HG02852 (cell line): ENCODE measurements around the gene MBOAT7.

ENCODE experiments used
- ATAC-seq: cut with Tn5 transposase; IDR thresholded peaks from one replicate; pipeline ENCODE4 v1.9.1; 2021; ENCODE audit warnings: mild to moderate bottlenecking, moderate library complexity; ENCODE audit not compliant: unreplicated experiment

Gene MBOAT7

GRCh38 chr19:54145541-54146158 is 43.7 kb downstream of the MBOAT7 start:
- no peak for ATAC-seq

- no peak for ATAC-seq
Observed at GRCh38 chr19:54142166-54142780, 47.1 kb downstream of the MBOAT7 start.

- no peak for ATAC-seq
Observed at GRCh38 chr19:54141356-54141755, 48.0 kb downstream of the MBOAT7 start.

GRCh38 chr19:54138489-54139256 is 50.7 kb downstream of the MBOAT7 start:
- ATAC-seq = no peak

GRCh38 chr19:54137699-54138488 is 51.5 kb downstream of the MBOAT7 start, which contains the start of gene CNOT3:
CNOT3 (plus strand) TSS chr19:54137762; CDS start chr19:54142979, 5,217 bp downstream.
- ATAC-seq = no peak

GRCh38 chr19:54136864-54137698 is 52.3 kb downstream of the MBOAT7 start:
- peak; percentile 71 for ATAC-seq

- no peak for ATAC-seq
Observed at GRCh38 chr19:54136086-54136863, 53.1 kb downstream of the MBOAT7 start.

GRCh38 chr19:54133957-54134590 is 55.3 kb downstream of the MBOAT7 start:
- no peak for ATAC-seq

- ATAC-seq = no peak
Observed at GRCh38 chr19:54133312-54133956, 55.9 kb downstream of the MBOAT7 start.

- ATAC-seq = no peak
Observed at GRCh38 chr19:54129617-54129996, 59.8 kb downstream of the MBOAT7 start.

- no peak for ATAC-seq
Observed at GRCh38 chr19:54128796-54129616, 60.4 kb downstream of the MBOAT7 start.

- no peak for ATAC-seq
Observed at GRCh38 chr19:54128441-54128725, 61.0 kb downstream of the MBOAT7 start.

- ATAC-seq = no peak
Observed at GRCh38 chr19:54127688-54128440, 61.5 kb downstream of the MBOAT7 start.

GRCh38 chr19:54125713-54126112 is 63.7 kb downstream of the MBOAT7 start:
- no peak for ATAC-seq

- no peak for ATAC-seq
Observed at GRCh38 chr19:54124393-54124792, 65.0 kb downstream of the MBOAT7 start.

- no peak for ATAC-seq
Observed at GRCh38 chr19:54123682-54124081, 65.7 kb downstream of the MBOAT7 start.
